Activated CD4-positive, alpha-beta T cell treated with anti-CD3 and anti-CD28 coated beads, Interleukin-2, amount 50 U/mL, for 48 hours (primary cell): ENCODE data around the gene SLC11A1.

ENCODE experiments used
- DNase-seq, 2 experiments: peaks; one replicate each; pipeline ENCODE4 v3.0.0-alpha.2; 2020

Gene SLC11A1

GRCh38 chr2:218405746-218406208 is 23.7 kb downstream of the SLC11A1 start:
- DNase-seq, result peak in 1 of 2 experiments; percentile 32

- DNase-seq, result peak; percentile 97
Measured at GRCh38 chr2:218406209-218406948, 24.3 kb downstream of the SLC11A1 start.

- DNase-seq, result peak; percentile 72 to 80
Measured at GRCh38 chr2:218406949-218407618, 25.0 kb downstream of the SLC11A1 start.

- no peak for DNase-seq
Measured at GRCh38 chr2:218407717-218408116, 25.6 kb downstream of the SLC11A1 start.

- no peak for DNase-seq
Measured at GRCh38 chr2:218418321-218418716, 36.2 kb downstream of the SLC11A1 start.

- no peak for DNase-seq
Measured at GRCh38 chr2:218418717-218419458, 36.8 kb downstream of the SLC11A1 start, which contains the start of gene VIL1. Gene VIL1 (plus strand): TSS chr2:218419123. CDS start chr2:218423779, 4,656 bp downstream.

GRCh38 chr2:218419630-218420216 is 37.6 kb downstream of the SLC11A1 start:
- no peak for DNase-seq

GRCh38 chr2:218421027-218421426 is 39.0 kb downstream of the SLC11A1 start:
- DNase-seq, result no peak

- DNase-seq, result no peak
Measured at GRCh38 chr2:218422403-218423086, 40.5 kb downstream of the SLC11A1 start.

GRCh38 chr2:218423584-218423983 is 41.5 kb downstream of the SLC11A1 start:
- DNase-seq, result no peak

- no peak for DNase-seq
Measured at GRCh38 chr2:218425531-218425930, 43.5 kb downstream of the SLC11A1 start.

- DNase-seq, result no peak
Measured at GRCh38 chr2:218427741-218428140, 45.7 kb downstream of the SLC11A1 start.

GRCh38 chr2:218428846-218429558 is 46.9 kb downstream of the SLC11A1 start:
- DNase-seq, result no peak

- no peak for DNase-seq
Measured at GRCh38 chr2:218429911-218430692, 48.0 kb downstream of the SLC11A1 start.

- DNase-seq, result no peak
Measured at GRCh38 chr2:218430721-218431120, 48.6 kb downstream of the SLC11A1 start.

- DNase-seq, result no peak
Measured at GRCh38 chr2:218431878-218432277, 49.8 kb downstream of the SLC11A1 start.

GRCh38 chr2:218432676-218433365 is 50.7 kb downstream of the SLC11A1 start:
- DNase-seq, result no peak

GRCh38 chr2:218434456-218434855 is 52.4 kb downstream of the SLC11A1 start:
- DNase-seq, result no peak

- no peak for DNase-seq
Measured at GRCh38 chr2:218435003-218435982, 53.2 kb downstream of the SLC11A1 start.
